Activated gamma-delta T cell treated with anti-CD3 and anti-CD28 coated beads, Interleukin-2, amount 50 U/mL, for 16 hours (primary cell): Measurements from ENCODE around the gene BRAT1.
A peak's percentile ranks its signal among the peaks of the same experiment; 100 is the strongest.

Experiments
- DNase-seq: peaks from one replicate; pipeline ENCODE4 v3.0.0-alpha.2; 2020; ENCODE audit warnings: low read depth

BRAT1 gene

DNA sequence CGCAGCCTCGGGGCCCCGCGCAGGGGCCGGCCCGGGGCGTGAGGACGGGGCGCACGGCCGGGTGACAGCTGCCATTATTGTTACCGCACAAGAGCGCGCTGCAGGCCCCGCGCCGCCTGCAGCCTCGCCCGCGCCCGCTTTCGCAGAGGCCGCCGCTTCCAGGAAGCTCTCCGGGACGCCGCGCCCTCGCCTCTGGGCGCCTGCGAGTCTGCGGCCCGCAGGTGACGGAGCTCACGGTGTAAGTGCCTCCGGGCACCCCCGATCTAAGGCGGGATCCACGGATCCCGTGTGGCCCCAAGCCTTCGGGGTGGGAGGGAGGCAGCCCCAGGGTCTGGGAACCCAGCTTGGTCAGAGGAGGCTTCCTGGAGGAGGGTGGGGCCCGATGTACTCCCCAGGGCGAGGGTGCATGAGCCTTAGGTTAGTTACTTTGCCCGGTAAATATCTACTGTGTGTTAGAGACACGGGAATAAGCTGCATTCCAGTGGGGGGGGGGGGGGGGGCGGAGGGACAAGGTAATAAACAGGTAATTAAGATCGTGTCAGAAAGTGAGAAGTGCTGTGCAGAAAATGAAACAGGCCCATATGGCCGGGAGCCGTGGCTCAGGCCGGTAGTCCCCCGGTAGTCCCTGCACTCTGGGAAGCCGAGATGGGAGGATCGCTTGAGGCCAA, 4.1 kb upstream of the BRAT1 start:
- DNase-seq = no peak

DNA sequence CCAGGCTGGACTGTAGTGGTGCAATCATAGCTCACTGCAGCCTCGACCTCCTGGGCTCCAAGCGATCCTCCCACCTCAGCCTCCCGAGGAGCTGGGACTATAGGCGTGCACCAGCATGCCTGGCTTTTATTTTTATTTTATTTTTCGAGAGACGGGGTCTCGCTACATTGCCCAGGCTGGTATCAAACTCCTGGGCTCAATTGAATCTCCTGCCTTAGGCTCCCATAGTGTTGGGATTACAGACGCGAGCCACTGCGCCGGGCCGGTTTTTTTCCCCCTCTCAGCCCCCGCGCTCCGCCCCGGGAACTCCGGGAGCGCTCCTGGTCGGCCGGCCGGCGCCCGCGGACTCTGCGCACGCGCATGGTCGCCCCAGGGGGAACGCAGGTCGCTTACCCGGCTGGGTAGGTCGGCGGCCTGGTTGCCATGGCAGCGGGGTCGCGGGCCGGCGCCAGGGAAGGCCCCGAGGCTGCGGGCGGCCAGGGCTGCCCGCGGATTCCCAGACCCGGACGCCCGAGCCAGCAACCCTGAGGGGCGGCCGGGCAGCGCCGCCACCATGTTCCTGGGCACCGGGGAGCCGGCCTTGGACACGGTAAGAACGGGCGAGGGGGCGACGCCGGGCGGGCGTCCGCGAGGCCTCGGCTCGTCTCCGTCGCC, 3.4 kb upstream of the BRAT1 start, which contains the start of gene IQCE:
Gene IQCE (plus strand): TSS at position 351 of the 654 bp plus-strand sequence. CDS start 203 bp downstream, at position 554.
- peak; percentile 86 for DNase-seq

DNA sequence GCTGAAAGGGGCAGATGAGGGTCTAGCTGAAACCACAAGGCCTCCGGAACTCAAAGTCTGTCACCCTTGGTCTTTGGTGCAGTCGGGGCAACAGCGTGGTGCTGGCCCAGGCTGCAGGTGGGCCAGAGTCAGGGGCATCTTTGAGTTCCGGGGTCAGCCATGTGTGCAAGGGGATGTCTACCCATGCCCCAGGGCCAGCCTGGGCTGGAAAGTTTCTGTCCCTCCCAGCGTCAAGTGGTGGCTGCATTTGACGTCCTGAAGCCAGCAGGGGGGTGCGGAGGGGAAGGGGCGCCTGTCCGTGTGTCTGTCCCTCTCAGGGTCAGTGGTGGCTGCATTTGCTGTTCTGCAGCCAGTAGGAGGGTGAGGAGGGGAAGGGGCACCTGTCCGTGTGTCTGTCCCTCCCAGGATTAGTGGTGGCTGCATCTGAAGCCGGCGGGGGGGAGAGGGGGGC, 638 bp downstream of the BRAT1 start:
- no peak for DNase-seq

DNA sequence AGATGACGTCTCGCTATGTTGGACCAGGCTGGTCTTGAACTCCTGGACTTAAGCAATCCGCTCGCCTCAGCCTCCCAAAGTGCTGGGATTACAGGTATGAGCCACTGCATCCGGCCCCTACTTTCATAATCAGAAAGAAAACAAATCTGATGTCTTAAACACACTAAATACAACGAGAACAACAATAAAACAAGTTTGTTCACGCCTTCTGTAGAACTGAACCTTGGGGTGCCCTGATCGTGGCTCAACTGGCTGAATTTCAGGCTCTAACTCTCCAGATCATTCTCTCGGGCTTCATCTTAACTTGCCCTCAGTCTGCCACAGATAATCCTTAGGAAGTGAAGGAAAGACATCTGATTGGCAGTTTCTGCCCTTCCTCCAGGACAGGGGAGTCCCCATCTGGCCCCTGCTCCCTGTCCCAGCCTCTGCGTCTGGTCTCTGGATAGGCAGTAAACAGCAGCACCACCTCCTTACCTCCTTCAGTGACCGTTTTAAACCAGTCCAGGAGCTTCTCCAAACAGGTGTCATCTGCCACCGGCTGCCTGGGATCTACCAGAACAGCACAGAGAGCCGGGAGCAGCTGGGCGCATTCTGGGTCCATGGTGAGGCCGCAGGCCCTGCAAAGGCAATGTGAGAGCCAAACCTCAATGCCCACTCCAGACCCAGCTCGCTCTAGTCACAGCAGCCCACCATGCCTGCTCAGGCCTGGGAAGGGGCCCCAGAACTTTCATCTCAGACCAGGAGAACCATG, 1.3 kb downstream of the BRAT1 start:
- no peak for DNase-seq

DNA sequence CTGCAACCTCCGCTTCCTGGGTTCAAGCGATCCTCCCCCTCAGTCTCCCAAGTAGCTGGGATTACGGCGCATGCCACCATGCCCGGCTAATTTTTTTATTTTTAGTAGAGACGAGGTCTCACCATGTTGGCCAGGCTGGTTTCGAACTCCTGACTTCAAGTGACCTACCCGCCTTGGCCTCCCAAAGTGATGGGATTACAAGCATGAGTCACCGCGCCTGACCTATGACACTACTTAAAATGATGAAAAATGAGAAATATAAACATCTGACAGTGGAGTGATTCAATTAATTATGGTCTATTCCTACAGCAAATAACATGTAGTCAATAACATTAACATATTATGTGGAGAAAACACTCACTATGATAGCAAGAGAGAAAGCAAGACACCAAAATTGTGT, 2.2 kb downstream of the BRAT1 start:
- no peak for DNase-seq

DNA sequence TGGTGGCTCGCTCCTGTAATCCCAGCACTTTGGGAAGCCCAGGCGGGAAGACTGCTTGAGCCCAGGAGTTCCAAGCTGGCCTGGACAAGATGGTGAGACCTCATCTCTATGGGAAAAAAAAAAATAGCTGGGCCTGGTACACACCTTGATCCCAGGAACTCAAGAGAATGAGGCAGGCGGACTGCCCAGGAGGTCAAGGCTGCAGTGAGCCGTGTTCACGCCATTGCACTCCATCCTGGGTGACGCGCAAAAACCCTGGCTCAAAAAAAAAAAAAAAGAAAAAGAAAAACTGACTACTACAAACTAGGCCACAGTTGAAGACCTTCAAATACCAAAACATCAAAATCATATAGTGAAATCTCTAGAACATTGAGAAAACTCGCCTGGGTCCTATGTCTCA, 3.9 kb downstream of the BRAT1 start:
- no peak for DNase-seq

DNA sequence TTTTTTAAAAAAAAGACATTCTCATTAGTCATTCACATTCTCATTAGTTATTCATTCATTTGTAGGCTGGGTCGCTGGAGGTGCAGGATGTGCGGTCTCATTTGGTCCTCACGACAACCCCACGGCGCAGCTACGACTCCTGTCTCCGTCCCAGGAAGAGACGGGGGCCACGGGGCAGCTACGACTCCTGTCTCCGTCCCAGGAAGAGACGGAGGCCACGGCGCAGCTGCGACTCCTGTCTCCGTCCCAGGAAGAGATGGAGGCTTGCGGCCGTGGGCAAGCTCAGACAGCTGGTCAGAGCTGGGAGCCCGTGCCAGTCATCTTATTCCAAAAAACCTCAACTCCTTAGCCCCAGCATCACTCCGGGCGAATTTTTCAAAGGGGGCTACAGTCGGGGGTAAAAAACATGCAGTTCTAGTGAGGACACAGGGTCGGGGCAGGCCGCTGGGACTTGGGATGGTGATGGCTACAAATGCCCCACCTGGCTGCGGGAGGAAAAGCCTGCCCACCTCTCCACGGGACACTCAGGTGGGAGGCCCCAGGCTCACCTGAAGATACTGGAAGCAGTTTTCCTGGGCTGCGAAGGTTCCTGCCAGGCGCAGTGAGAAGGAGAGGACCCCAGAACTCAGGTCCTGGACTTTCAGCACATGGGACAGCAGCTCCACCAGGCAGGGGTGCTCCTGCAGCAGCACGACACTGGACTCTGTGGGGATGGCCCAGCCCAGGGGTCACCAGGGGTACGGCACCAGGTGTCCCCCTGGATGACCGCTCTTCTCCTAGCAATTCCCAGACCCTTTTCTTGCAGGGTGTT, 8.3 kb downstream of the BRAT1 start:
- no peak for DNase-seq

DNA sequence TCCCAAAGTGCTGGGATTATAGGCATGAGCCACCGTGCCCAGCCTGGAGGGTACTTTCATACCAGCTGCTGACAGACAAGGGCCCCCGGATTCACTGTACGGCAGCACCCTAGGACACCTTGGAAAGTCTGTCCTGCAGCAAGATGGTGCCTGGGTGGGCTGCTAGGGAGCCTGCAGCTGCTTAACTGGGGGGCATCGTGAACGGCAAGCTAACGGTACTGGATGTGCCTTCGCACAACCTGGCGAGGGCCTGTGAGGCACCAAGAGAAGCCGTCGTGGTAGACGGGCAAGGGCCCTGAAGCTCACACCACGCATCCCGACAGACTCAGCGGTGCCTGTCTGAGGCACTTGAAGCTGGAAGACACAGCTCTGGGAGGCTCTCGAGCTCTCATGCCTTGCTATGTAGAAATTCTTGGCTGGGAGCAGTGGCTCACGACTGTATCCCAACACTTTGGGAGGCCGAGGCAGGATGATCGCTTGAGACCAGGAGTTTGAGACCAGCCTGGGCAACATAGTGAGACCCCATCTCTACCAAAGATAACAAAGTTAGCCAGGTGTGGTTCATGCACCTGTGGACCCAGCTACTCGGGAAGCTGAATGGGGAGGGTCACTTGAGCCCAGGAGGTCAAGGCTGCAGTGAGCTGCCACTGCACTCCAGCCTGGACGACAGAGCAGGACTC, 9.4 kb downstream of the BRAT1 start:
- no peak for DNase-seq

DNA sequence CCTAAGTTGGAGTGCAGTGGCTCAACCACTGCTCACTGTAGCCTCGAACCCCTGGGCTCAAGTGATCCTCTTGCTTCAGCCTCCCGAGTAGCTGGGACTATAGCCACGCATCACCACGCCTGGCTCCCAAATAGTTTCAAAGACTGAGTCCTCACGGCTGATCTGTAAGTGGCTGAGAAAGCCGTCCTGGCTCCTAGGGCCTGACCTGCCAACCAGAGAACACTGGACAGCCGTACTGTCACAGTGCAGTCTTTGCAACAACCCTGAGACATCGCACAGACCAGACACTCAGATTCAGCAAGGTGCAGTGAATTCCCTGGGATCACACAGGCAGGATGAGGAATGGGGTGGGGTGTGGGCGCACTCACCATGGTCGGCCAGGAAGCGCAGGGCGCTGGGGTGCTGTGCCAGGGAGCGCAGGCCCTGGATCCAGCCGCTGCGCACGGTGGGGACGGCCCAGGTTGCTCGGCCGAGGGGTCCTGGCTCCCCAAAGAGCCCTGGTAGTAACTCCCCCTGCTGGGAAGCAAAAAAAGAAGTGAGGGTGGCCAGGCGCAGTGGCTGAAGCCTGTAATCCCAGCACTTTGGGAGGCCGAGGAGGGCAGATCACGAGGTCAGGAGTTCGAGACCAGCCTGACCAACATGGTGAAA, 10.7 kb downstream of the BRAT1 start:
- DNase-seq = no peak

GRCh38 chr7:2542916-2543871, 12.1 kb downstream of the BRAT1 start:
- no peak for DNase-seq

- no peak for DNase-seq
Measured at GRCh38 chr7:2542011-2542915, 13.1 kb downstream of the BRAT1 start.

GRCh38 chr7:2541291-2542010, 13.9 kb downstream of the BRAT1 start:
- DNase-seq = no peak

GRCh38 chr7:2540641-2541051, 14.7 kb downstream of the BRAT1 start:
- no peak for DNase-seq

- no peak for DNase-seq
Measured at GRCh38 chr7:2540133-2540532, 15.2 kb downstream of the BRAT1 start.

DNA sequence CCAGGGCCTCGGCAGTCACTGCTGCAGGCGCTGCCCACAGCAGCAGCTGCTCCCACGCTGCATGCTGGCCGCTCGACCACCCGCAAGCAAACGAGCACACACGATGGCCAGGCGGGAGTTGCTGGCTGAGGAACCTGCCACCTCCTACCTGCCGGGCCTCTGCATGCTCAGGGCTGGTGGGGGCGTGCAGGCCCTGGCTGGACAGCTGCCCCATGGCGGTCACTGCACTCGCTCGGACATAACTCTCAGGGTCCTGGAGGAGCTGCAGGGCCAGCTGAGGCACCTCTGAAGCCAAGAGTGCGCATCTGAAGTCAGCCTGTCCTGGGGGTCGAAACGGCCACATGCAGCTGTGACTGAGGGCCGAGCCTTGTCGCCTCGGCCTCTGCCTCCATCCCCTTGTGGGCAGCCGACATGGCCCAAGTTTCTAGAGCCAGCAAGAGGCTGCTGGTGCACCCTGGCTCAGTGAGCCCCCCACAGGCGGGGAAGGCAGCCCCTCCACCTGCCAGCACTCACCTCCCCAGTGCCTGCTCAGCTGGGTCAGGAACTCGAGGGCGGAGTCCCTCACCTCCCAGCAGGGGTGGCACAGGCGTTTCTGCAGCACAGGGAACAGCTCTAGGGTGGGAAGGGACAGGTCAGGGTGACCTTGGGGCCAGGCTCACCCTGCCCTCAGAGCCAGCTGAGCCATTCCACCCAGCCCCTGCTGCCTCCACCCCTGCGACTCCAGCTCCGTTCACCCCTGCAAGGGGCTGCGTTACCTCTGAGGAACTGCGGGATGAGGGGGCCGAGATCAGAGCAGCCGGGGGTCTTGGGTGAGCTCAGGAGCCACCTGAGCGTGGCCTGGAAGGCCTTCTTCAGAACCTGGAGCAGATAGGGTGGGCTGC, 16.1 kb downstream of the BRAT1 start:
- no peak for DNase-seq

- no peak for DNase-seq
Measured at GRCh38 chr7:2537981-2538851, 17.1 kb downstream of the BRAT1 start.
